Adrenal gland (tissue), 5 donors: ENCODE measurements around the gene KLF17.

ENCODE experiments used
- POLR2A ChIP-seq, 2 donors: fragments of 450-650 bp; IDR thresholded peaks; one replicate each; pipeline ENCODE4 v1.6.1; 2017; ENCODE audit warnings: antibody characterized with exemption in 2 of 2, mild to moderate bottlenecking in 2 of 2, moderate library complexity in 1 of 2
- TF ChIP-seq, protein P1 (sequence below), 6 experiments: fragments of 450-650 bp in 4 of 6; fragments of 200-600 bp in 2 of 6; sonication (generic) in 1 of 6; IDR thresholded peaks; 1 replicate in 5 of 6; 2 replicates in 1 of 6; pipeline versions ENCODE4 v1.5.1 to v1.8.0; 2016 to 2021; ENCODE audit warnings: antibody characterized with exemption in 6 of 6, mild to moderate bottlenecking in 2 of 6, moderate library complexity in 1 of 6
- donor health status: DM: no; HTN: no; CAD: no.

DNA sequence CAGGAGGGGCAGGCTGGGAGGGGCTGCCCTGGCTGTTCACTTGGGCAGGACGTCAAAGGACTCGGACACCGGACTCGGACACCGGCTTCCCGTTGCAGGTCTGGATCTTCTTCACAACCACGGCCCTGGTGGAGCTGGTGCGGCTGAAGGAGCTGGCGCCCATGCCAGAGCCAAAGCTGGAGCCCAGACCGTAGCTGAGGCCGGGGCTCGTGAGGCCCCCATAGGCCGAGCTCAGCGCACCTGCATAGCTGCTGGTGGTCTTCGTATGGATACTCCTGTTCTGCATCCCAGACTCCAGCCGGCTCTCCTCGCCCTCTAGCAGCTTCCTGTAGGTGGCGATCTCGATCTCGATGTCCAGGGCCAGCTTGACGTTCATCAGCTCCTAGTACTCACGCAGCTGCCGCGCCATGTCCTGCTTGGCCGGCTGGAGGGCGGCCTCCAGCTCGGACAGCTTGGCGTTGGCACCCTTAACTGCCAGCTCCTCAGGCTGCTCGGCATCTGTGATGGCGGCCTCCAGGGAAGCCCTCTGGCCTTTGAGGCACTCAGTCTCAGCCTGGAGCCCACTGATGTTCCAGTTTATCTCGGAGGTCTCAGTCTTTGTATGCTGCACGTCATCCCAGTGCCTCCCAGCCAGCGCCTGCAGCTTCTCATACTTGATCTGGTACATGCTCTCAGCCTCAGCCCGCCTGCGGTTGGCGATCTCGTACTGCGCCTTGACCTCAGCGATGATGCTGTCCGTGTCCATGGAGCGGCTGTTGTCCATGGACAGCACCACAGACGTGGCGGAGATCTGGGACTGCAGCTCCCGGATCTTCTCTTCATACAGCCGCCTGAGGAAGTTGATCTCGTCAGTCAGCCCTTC, 15.1 kb upstream of the KLF17 start:
- TF ChIP-seq, protein P1, sequence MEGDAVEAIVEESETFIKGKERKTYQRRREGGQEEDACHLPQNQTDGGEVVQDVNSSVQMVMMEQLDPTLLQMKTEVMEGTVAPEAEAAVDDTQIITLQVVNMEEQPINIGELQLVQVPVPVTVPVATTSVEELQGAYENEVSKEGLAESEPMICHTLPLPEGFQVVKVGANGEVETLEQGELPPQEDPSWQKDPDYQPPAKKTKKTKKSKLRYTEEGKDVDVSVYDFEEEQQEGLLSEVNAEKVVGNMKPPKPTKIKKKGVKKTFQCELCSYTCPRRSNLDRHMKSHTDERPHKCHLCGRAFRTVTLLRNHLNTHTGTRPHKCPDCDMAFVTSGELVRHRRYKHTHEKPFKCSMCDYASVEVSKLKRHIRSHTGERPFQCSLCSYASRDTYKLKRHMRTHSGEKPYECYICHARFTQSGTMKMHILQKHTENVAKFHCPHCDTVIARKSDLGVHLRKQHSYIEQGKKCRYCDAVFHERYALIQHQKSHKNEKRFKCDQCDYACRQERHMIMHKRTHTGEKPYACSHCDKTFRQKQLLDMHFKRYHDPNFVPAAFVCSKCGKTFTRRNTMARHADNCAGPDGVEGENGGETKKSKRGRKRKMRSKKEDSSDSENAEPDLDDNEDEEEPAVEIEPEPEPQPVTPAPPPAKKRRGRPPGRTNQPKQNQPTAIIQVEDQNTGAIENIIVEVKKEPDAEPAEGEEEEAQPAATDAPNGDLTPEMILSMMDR (IDR thresholded peaks at IDR 0.05), result no peak
- no peak for TF ChIP-seq POLR2A (IDR thresholded peaks at IDR 0.05)
